GM21526 (cell line): ENCODE data around the gene ADAM30.

Experiments
- ATAC-seq: cut with Tn5 transposase; IDR thresholded peaks from one replicate; pipeline ENCODE4 v1.9.1; 2021; ENCODE audit warnings: moderate library complexity; ENCODE audit not compliant: unreplicated experiment, low FRiP score

ADAM30 gene

GRCh38 chr1:119909890-119910596 is 13.7 kb upstream of the ADAM30 start:
- no peak for ATAC-seq

GRCh38 chr1:119908661-119909060 is 12.3 kb upstream of the ADAM30 start:
- no peak for ATAC-seq

GRCh38 chr1:119906927-119907652 is 10.8 kb upstream of the ADAM30 start:
- no peak for ATAC-seq

GRCh38 chr1:119903443-119903835 is 7.1 kb upstream of the ADAM30 start:
- ATAC-seq, result no peak

- no peak for ATAC-seq
Measured at GRCh38 chr1:119902775-119903442, 6.6 kb upstream of the ADAM30 start.

GRCh38 chr1:119898981-119899720 is 2.8 kb upstream of the ADAM30 start:
- no peak for ATAC-seq

- ATAC-seq, result no peak
Measured at GRCh38 chr1:119898530-119898929, 2.2 kb upstream of the ADAM30 start.

- ATAC-seq, result no peak
Measured at GRCh38 chr1:119895102-119895501, 1.2 kb downstream of the ADAM30 start.

GRCh38 chr1:119893827-119894700 is 2.3 kb downstream of the ADAM30 start:
- no peak for ATAC-seq

- no peak for ATAC-seq
Measured at GRCh38 chr1:119893238-119893791, 3.0 kb downstream of the ADAM30 start.

- no peak for ATAC-seq
Measured at GRCh38 chr1:119891386-119891785, 4.9 kb downstream of the ADAM30 start.

- no peak for ATAC-seq
Measured at GRCh38 chr1:119888476-119888875, 7.8 kb downstream of the ADAM30 start.

GRCh38 chr1:119887427-119887826 is 8.9 kb downstream of the ADAM30 start:
- no peak for ATAC-seq

GRCh38 chr1:119885903-119886783 is 10.2 kb downstream of the ADAM30 start:
- no peak for ATAC-seq

- no peak for ATAC-seq
Measured at GRCh38 chr1:119884711-119885110, 11.6 kb downstream of the ADAM30 start.

- no peak for ATAC-seq
Measured at GRCh38 chr1:119883826-119884225, 12.5 kb downstream of the ADAM30 start.

- ATAC-seq, result no peak
Measured at GRCh38 chr1:119882132-119883049, 13.9 kb downstream of the ADAM30 start.
